Measurements from ENCODE around the gene ANKUB1. TPM values are rescaled to one million over a fixed set of nuclear protein-coding genes. Genes with fewer than 3 reads are reported as not detected.

The ANKUB1 gene
- total RNA-seq, 1 experiment from 2014 or later: not detected

DNA sequence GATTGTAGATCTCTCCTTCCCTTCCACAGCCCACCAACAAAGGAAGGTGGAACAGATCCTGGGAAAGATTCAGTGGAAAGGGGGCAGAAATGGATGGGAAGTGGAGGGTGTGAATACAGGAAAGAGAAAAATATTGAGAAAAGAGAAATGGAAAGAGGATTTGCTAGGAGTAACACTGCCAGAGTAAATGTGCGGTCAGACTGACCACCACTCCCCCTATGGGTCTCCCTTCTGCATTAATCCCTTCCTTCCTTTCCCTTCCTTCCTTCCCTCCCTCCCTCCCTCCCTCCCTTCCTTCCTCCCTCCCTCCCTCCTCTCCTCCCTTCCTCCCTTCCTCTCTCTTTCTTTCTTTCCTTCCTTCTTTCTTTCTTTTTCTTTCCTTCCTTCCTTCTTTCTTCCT is 28.1 kb downstream of the ANKUB1 start:
- Histone ChIP-seq H4K20me1 (ENCODE audit: insufficient read depth) (no peaks in the 10 kb centered on the region), H2AFZ (ENCODE audit: low read depth, low read length, poor library complexity, severe bottlenecking) (no peak overlapping the region), H3K36me3 (ENCODE audit: control insufficient read depth in 1 of 2, insufficient read depth in 2 of 2, low read length in 2 of 2) (no peaks in the 10 kb centered on the region), H3K4me2 (ENCODE audit: low read length) (no peak overlapping the region), H3K79me2 (ENCODE audit: insufficient read depth, low read length) (no peaks in the 10 kb centered on the region), H3K9me3 (ENCODE audit: control insufficient read depth in 1 of 2, insufficient read depth in 1 of 2, low read depth in 1 of 2, low read length in 2 of 2) (no peaks in the 10 kb centered on the region), H3K4me3 (replicated peaks in 1 of 2; ENCODE audit: low read depth in 1 of 2, low read length in 2 of 2) (no peak overlapping the region), H3K4me1 (ENCODE audit: control insufficient read depth in 1 of 2, insufficient read depth in 2 of 2, low read length in 2 of 2) (no peaks in the 10 kb centered on the region), H3K9me2 (ENCODE audit: insufficient read depth) (no peaks in the 10 kb centered on the region), H3K27ac (ENCODE audit: low read depth, low read length) (no peak overlapping the region), H3K27me3 (ENCODE audit: insufficient read depth, low read length) (peaks cover 3% of the 10 kb centered on the region; the same call in 1 of the 2 replicates), H3K9ac (ENCODE audit: low read length) (no peak overlapping the region)
- TF ChIP-seq ATF3 (IDR thresholded peaks at IDR 0.05) (no peak), SRF (IDR thresholded peaks at IDR 0.05; ENCODE audit: low read depth) (no peak), JUND (IDR thresholded peaks at IDR 0.05) (no peak), ZNF274 (IDR thresholded peaks at IDR 0.05; ENCODE audit: low read depth, low read length) (no peak), YY1 (IDR thresholded peaks at IDR 0.05; ENCODE audit: extremely low read depth, insufficient replicate concordance, low read depth, low read length) (no peak), RAD21 (IDR thresholded peaks at IDR 0.05; ENCODE audit: low read depth) (no peak), POLR2A (IDR thresholded peaks at IDR 0.05; ENCODE audit: borderline replicate concordance, extremely low read depth, insufficient read depth, insufficient read length) (no peak), MAX (IDR thresholded peaks at IDR 0.05) (no peak), CBX3 (IDR thresholded peaks at IDR 0.05; ENCODE audit: low read depth) (no peak), ELF1 (IDR thresholded peaks at IDR 0.05; ENCODE audit: borderline replicate concordance, low read depth) (no peak), SIN3A (IDR thresholded peaks at IDR 0.05; ENCODE audit: low read depth) (no peak), TCF7L2 (IDR thresholded peaks at IDR 0.05; ENCODE audit: borderline replicate concordance, extremely low read depth, insufficient read depth, insufficient read length) (no peak), ZBTB33 (IDR thresholded peaks at IDR 0.05; ENCODE audit: extremely low read depth, insufficient replicate concordance, low read length) (no peak), FOSL1 (IDR thresholded peaks at IDR 0.05; ENCODE audit: low read depth) (no peak), SP1 (IDR thresholded peaks at IDR 0.05; ENCODE audit: low read depth) (no peak), EZH2 (IDR thresholded peaks at IDR 0.05) (no peak), EZH2phosphoT487 (IDR thresholded peaks at IDR 0.05; ENCODE audit: borderline replicate concordance) (no peak), ZFX (IDR thresholded peaks at IDR 0.05) (no peak)
- TF ChIP-seq, protein P1, sequence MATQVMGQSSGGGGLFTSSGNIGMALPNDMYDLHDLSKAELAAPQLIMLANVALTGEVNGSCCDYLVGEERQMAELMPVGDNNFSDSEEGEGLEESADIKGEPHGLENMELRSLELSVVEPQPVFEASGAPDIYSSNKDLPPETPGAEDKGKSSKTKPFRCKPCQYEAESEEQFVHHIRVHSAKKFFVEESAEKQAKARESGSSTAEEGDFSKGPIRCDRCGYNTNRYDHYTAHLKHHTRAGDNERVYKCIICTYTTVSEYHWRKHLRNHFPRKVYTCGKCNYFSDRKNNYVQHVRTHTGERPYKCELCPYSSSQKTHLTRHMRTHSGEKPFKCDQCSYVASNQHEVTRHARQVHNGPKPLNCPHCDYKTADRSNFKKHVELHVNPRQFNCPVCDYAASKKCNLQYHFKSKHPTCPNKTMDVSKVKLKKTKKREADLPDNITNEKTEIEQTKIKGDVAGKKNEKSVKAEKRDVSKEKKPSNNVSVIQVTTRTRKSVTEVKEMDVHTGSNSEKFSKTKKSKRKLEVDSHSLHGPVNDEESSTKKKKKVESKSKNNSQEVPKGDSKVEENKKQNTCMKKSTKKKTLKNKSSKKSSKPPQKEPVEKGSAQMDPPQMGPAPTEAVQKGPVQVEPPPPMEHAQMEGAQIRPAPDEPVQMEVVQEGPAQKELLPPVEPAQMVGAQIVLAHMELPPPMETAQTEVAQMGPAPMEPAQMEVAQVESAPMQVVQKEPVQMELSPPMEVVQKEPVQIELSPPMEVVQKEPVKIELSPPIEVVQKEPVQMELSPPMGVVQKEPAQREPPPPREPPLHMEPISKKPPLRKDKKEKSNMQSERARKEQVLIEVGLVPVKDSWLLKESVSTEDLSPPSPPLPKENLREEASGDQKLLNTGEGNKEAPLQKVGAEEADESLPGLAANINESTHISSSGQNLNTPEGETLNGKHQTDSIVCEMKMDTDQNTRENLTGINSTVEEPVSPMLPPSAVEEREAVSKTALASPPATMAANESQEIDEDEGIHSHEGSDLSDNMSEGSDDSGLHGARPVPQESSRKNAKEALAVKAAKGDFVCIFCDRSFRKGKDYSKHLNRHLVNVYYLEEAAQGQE (IDR thresholded peaks at IDR 0.05; ENCODE audit: low read depth): no peak
- TF ChIP-seq, protein P2, sequence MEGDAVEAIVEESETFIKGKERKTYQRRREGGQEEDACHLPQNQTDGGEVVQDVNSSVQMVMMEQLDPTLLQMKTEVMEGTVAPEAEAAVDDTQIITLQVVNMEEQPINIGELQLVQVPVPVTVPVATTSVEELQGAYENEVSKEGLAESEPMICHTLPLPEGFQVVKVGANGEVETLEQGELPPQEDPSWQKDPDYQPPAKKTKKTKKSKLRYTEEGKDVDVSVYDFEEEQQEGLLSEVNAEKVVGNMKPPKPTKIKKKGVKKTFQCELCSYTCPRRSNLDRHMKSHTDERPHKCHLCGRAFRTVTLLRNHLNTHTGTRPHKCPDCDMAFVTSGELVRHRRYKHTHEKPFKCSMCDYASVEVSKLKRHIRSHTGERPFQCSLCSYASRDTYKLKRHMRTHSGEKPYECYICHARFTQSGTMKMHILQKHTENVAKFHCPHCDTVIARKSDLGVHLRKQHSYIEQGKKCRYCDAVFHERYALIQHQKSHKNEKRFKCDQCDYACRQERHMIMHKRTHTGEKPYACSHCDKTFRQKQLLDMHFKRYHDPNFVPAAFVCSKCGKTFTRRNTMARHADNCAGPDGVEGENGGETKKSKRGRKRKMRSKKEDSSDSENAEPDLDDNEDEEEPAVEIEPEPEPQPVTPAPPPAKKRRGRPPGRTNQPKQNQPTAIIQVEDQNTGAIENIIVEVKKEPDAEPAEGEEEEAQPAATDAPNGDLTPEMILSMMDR (IDR thresholded peaks at IDR 0.05 in 2 of 3, conservative IDR thresholded peaks at IDR 0.05 in 1 of 3; ENCODE audit: borderline replicate concordance in 1 of 3, insufficient read depth in 1 of 3, low read depth in 2 of 3, low read length in 2 of 3): no peak
- no peak for ATAC-seq
- CTCF ChIA-PET: interaction anchor here (0.7 to 3.3 kb wide), 3 partner anchors 44 to 234 kb away, joined by 3 to 47 read pairs (median 4); no protein-coding TSS in a partner anchor
- no peak for DNase-seq (ENCODE audit: low read depth, low spot score)
- RAD21 ChIA-PET (ENCODE audit: low non-redundant PET in 1 of 2, low total read pairs in 2 of 2, uncharacterized antibody in 2 of 2, unreplicated experiment in 2 of 2): no interaction called here
- BruUV-seq (replicated peaks): no TSS peak
- POLR2A ChIA-PET: no interaction called here
- intact Hi-C loops (cut with micrococcal nuclease): no loop called here

All from HCT116 (cell line).